PFSK-1 (cell line): ENCODE results near the gene IST1.

ENCODE experiments used
- FOXP2 ChIP-seq: optimal IDR thresholded peaks from 2 replicates; pipeline ENCODE3; 2011; ENCODE audit warnings: borderline replicate concordance, control low read depth, inconsistent platforms; ENCODE audit not compliant: insufficient read depth; ENCODE audit errors: extremely low read length, extremely low read depth
- POLR2AphosphoS5 ChIP-seq: IDR thresholded peaks from 2 replicates; pipeline ENCODE4 v1.6.1; 2012; ENCODE audit warnings: low read depth, mild to moderate bottlenecking, control low read depth, low read length, moderate library complexity
- SIN3A ChIP-seq: IDR thresholded peaks from 2 replicates; pipeline ENCODE4 v1.6.1; 2012; ENCODE audit warnings: mild to moderate bottlenecking, low read length, moderate library complexity, borderline replicate concordance; ENCODE audit not compliant: insufficient read depth
- TAF1 ChIP-seq: IDR thresholded peaks from 2 replicates; pipeline ENCODE4 v1.6.1; 2012; ENCODE audit warnings: low read length, control low read depth, borderline replicate concordance; ENCODE audit not compliant: insufficient read depth
- TF ChIP-seq, protein P1 (sequence below), 2 experiments: IDR thresholded peaks; 2 replicates each; pipeline versions ENCODE4 v1.6.1 to v1.8.0; 2011 to 2012; ENCODE audit warnings: low read depth in 2 of 2, low read length in 2 of 2, control low read depth in 1 of 2, inconsistent platforms in 1 of 2, mild to moderate bottlenecking in 1 of 2, moderate library complexity in 1 of 2; ENCODE audit not compliant: insufficient read depth in 1 of 2

DNA sequence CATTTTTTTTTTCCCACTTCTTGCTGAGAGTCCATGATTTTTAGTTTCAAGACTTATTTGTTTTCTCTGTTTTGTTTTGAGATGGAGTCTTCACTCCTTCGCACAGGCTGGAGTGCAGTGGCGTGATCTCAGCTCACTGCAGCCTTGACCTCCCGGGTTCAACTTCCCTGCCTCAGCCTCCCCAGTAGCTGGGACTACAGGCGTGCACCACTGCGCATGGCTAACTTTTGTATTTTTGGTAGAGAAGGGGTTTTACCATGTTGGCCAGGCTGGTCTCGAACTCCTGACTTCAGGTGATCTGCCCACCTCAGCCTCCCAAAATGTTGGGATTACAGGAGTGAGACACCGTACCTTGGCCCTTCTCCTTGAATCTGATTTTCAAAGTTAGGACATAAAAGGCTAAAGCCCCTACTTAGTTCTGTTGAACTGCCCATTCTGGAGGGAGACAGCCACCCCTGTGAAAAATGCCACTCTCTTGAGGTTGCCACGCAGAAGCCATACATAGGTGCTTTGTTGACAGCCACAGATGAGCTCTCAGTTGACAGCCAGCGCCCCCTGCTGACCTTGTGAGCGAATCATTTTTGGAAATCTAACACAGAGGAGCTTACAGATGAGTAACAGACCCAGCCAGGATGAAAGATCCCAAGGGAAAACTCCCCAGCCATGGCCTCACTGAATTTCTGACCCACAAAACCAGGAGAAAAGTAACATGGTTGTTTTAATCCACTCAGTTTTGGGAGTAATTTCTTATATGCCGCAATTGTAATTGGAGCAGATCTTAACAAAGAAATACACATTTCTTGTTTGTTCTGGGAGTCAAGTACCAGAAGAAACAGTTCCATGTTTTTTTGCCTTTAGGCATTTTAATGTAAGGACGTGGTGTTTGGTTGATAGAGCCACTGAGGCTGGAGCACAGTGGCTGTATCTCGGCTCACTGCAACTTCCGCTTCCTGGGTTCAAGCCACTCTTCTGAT, 66.0 kb downstream of the IST1 start:
- TF ChIP-seq POLR2AphosphoS5 = no peak
- TF ChIP-seq TAF1 = no peak
- TF ChIP-seq FOXP2 = no peak
- TF ChIP-seq, protein P1, sequence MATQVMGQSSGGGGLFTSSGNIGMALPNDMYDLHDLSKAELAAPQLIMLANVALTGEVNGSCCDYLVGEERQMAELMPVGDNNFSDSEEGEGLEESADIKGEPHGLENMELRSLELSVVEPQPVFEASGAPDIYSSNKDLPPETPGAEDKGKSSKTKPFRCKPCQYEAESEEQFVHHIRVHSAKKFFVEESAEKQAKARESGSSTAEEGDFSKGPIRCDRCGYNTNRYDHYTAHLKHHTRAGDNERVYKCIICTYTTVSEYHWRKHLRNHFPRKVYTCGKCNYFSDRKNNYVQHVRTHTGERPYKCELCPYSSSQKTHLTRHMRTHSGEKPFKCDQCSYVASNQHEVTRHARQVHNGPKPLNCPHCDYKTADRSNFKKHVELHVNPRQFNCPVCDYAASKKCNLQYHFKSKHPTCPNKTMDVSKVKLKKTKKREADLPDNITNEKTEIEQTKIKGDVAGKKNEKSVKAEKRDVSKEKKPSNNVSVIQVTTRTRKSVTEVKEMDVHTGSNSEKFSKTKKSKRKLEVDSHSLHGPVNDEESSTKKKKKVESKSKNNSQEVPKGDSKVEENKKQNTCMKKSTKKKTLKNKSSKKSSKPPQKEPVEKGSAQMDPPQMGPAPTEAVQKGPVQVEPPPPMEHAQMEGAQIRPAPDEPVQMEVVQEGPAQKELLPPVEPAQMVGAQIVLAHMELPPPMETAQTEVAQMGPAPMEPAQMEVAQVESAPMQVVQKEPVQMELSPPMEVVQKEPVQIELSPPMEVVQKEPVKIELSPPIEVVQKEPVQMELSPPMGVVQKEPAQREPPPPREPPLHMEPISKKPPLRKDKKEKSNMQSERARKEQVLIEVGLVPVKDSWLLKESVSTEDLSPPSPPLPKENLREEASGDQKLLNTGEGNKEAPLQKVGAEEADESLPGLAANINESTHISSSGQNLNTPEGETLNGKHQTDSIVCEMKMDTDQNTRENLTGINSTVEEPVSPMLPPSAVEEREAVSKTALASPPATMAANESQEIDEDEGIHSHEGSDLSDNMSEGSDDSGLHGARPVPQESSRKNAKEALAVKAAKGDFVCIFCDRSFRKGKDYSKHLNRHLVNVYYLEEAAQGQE (IDR thresholded peaks at IDR 0.05; ENCODE audit: insufficient read depth in 1 of 2, low read depth in 2 of 2, low read length in 2 of 2) = no peak
- TF ChIP-seq SIN3A = no peak
